CD4-positive, alpha-beta memory T cell (primary cell): Measurements from ENCODE around the gene IFNK. TPM values are rescaled to one million over a fixed set of nuclear protein-coding genes. Genes with fewer than 3 reads are reported as not detected.

Experiments
- CTCF ChIA-PET: fragments of 350-600 bp; sonication (Branson Sonifier 250); formaldehyde crosslinking; loops from one replicate; lab custom pipeline; 2021; ENCODE audit warnings: inconsistent platforms; ENCODE audit not compliant: partially characterized antibody; lab: Charles Lee
- POLR2A ChIA-PET: fragments of 350-600 bp; sonication (Branson Sonifier 250); formaldehyde crosslinking; loops from one replicate; lab custom pipeline; 2021; ENCODE audit not compliant: partially characterized antibody; lab: Charles Lee
- DNase-seq, 5 donors: peaks; one replicate each; pipeline versions ENCODE4 v3.0.0 to v3.0.0-alpha.2; 2020 to 2022; ENCODE audit warnings: mixed read lengths in 1 of 5
- H3K27ac ChIP-seq: one replicate; pipeline ENCODE4 v1.7.0; 2013; ENCODE audit warnings: low read depth, low read length
- H3K27me3 ChIP-seq: 2 replicates; pipeline ENCODE4 v1.7.0; 2013; ENCODE audit warnings: mild to moderate bottlenecking, low read length, moderate library complexity; ENCODE audit not compliant: insufficient read depth
- H3K36me3 ChIP-seq: 2 replicates; pipeline ENCODE4 v1.7.0; 2013; ENCODE audit warnings: mild to moderate bottlenecking, low read length, moderate library complexity; ENCODE audit not compliant: insufficient read depth
- H3K4me1 ChIP-seq: 2 replicates; pipeline ENCODE4 v1.7.0; 2013; ENCODE audit warnings: mild to moderate bottlenecking, low read length, moderate library complexity; ENCODE audit not compliant: insufficient read depth
- H3K4me3 ChIP-seq, 2 donors: one replicate each; pipeline ENCODE4 v1.7.0; 2013; ENCODE audit warnings: low read length in 2 of 2, mild to moderate bottlenecking in 1 of 2
- H3K9me3 ChIP-seq, 2 donors: one replicate each; pipeline ENCODE4 v1.7.0; 2013; ENCODE audit warnings: low read length in 2 of 2, control low read depth in 1 of 2; ENCODE audit not compliant: control insufficient read depth in 1 of 2
- H3K27ac Mint-ChIP-seq, 7 donors: one replicate each; pipeline ENCODE4 v1.8.0; 2020 to 2021; ENCODE audit warnings: mixed read lengths in 7 of 7, mild to moderate bottlenecking in 6 of 7, inconsistent platforms in 3 of 7, moderate library complexity in 3 of 7
- H3K27me3 Mint-ChIP-seq, 2 donors: one replicate each; pipeline ENCODE4 v1.8.0; 2020 to 2021; ENCODE audit warnings: mixed read lengths in 2 of 2
- H3K36me3 Mint-ChIP-seq, 2 donors: one replicate each; pipeline ENCODE4 v1.8.0; 2020 to 2021; ENCODE audit warnings: mixed read lengths in 2 of 2, inconsistent platforms in 1 of 2, mild to moderate bottlenecking in 1 of 2
- H3K4me1 Mint-ChIP-seq, 4 donors: one replicate each; pipeline ENCODE4 v1.8.0; 2020 to 2021; ENCODE audit warnings: mixed read lengths in 4 of 4, mild to moderate bottlenecking in 1 of 4
- H3K4me3 Mint-ChIP-seq, 8 donors: one replicate each; pipeline ENCODE4 v1.8.0; 2020 to 2021; ENCODE audit warnings: mixed read lengths in 8 of 8, mild to moderate bottlenecking in 7 of 8, moderate library complexity in 6 of 8, inconsistent platforms in 3 of 8
- H3K9me3 Mint-ChIP-seq, 8 donors: one replicate each; pipeline ENCODE4 v1.8.0; 2020 to 2021; ENCODE audit warnings: mixed read lengths in 8 of 8, mild to moderate bottlenecking in 5 of 8, inconsistent platforms in 3 of 8, moderate library complexity in 1 of 8
- intact Hi-C: fragments of 100-400 bp; cut with micrococcal nuclease; formaldehyde crosslinking; loops from one replicate; pipeline ENCODE4 v1.15.1; 2023
- polyA plus RNA-seq, 2 donors: library from polyadenylated mRNA; unstranded; fragments of 300-500 nt; fragmentation: Illumina TruSeq; gene quantifications; one replicate each; pipeline ENCODE4 v1.2.3, GENCODE V29; 2021
- total RNA-seq, 2 experiments: library from RNA; stranded (reverse); gene quantifications; one replicate each; pipeline ENCODE4 v1.2.3, GENCODE V29; 2021

The IFNK gene
- total RNA-seq (not detected), polyA plus RNA-seq (not detected)

- Mint-ChIP-seq H3K4me3 (no peak within 1 kb of the TSS), H3K9me3 (no peaks in the 10 kb centered on the region), H3K4me1 (peaks cover 3 to 7% (median 4%) of the 10 kb centered on the region in 4 donors), H3K27ac (no peak within 1 kb of the TSS), H3K36me3 (no peaks in the 10 kb centered on the region), H3K27me3 (peaks cover 0 to 4% of the 10 kb centered on the region in 2 donors)
- DNase-seq = no peak
- Histone ChIP-seq H3K4me1 (peaks cover 3% of the 10 kb centered on the region), H3K27ac (no peak within 1 kb of the TSS), H3K9me3 (no peaks in the 10 kb centered on the region), H3K4me3 (no peak within 1 kb of the TSS), H3K27me3 (peaks cover 5% of the 10 kb centered on the region), H3K36me3 (no peaks in the 10 kb centered on the region)
- POLR2A ChIA-PET = no interaction called here
- intact Hi-C loops = no loop called here
- CTCF ChIA-PET = interaction anchor here (1.2 to 1.9 kb wide), 2 partner anchors 10 to 191 kb away, joined by 3 to 6 read pairs; no protein-coding TSS in a partner anchor
Observed at GRCh38 chr9:27524236-27524635, at the start of gene IFNK. TSS of gene IFNK (plus strand) at chr9:27524290. CDS start at chr9:27524337, 47 bp downstream.

- H3K27ac Mint-ChIP-seq = no peak overlapping the region
- H3K27me3 Mint-ChIP-seq = no peaks in the 10 kb centered on the region
- no peak for DNase-seq
- peaks cover 2 to 33% of the 10 kb centered on the region in 2 donors for H3K36me3 Mint-ChIP-seq
- POLR2A ChIA-PET = no interaction called here
- H3K4me3 Mint-ChIP-seq = no peak overlapping the region
- Histone ChIP-seq H3K4me1 (no peaks in the 10 kb centered on the region), H3K4me3 (no peak overlapping the region), H3K36me3 (no peaks in the 10 kb centered on the region), H3K27ac (no peak overlapping the region), H3K9me3 (no peaks in the 10 kb centered on the region), H3K27me3 (no peaks in the 10 kb centered on the region)
- intact Hi-C loops = no loop called here
- H3K9me3 Mint-ChIP-seq = peaks cover 0 to 18% (median 14%) of the 10 kb centered on the region in 8 donors
- no peaks in the 10 kb centered on the region for H3K4me1 Mint-ChIP-seq
- CTCF ChIA-PET = interaction anchor here (0.5 to 1.6 kb wide), 2 partner anchors 12 to 109 kb away, joined by 3 to 4 read pairs; no protein-coding TSS in a partner anchor
Observed at GRCh38 chr9:27474305-27474704, 49.8 kb upstream of the IFNK start.

- ChIA-PET CTCF (interaction anchor here (1.6 kb wide), 1 partner anchor 13 kb away, joined by 3 read pairs; no protein-coding TSS in a partner anchor), POLR2A (no interaction called here)
- Mint-ChIP-seq H3K9me3 (peaks cover 0 to 23% (median 16%) of the 10 kb centered on the region in 8 donors), H3K36me3 (peaks cover 2 to 33% of the 10 kb centered on the region in 2 donors), H3K27ac (no peak overlapping the region), H3K27me3 (no peaks in the 10 kb centered on the region), H3K4me1 (no peaks in the 10 kb centered on the region), H3K4me3 (no peak overlapping the region)
- Histone ChIP-seq H3K27me3 (no peaks in the 10 kb centered on the region), H3K4me1 (no peaks in the 10 kb centered on the region), H3K4me3 (no peak overlapping the region), H3K9me3 (no peaks in the 10 kb centered on the region), H3K36me3 (no peaks in the 10 kb centered on the region), H3K27ac (no peak overlapping the region)
- intact Hi-C loops = no loop called here
- no peak for DNase-seq
Observed at GRCh38 chr9:27475057-27475595, 49.0 kb upstream of the IFNK start.

- Mint-ChIP-seq H3K27ac (no peak overlapping the region), H3K9me3 (peaks cover 2 to 23% (median 16%) of the 10 kb centered on the region in 8 donors), H3K27me3 (no peaks in the 10 kb centered on the region), H3K4me1 (no peaks in the 10 kb centered on the region), H3K4me3 (no peak overlapping the region), H3K36me3 (peaks cover 2 to 24% of the 10 kb centered on the region in 2 donors)
- Histone ChIP-seq H3K4me1 (no peaks in the 10 kb centered on the region), H3K27ac (no peak overlapping the region), H3K4me3 (no peak overlapping the region), H3K36me3 (no peaks in the 10 kb centered on the region), H3K27me3 (no peaks in the 10 kb centered on the region), H3K9me3 (no peaks in the 10 kb centered on the region)
- ChIA-PET CTCF (no interaction called here), POLR2A (no interaction called here)
- intact Hi-C loops = no loop called here
- DNase-seq = no peak
Observed at GRCh38 chr9:27476870-27477515, 47.1 kb upstream of the IFNK start.

GRCh38 chr9:27478322-27478721 is 45.8 kb upstream of the IFNK start:
- Histone ChIP-seq H3K9me3 (no peaks in the 10 kb centered on the region), H3K27ac (no peak overlapping the region), H3K36me3 (no peaks in the 10 kb centered on the region), H3K4me3 (no peak overlapping the region), H3K27me3 (no peaks in the 10 kb centered on the region), H3K4me1 (no peaks in the 10 kb centered on the region)
- DNase-seq = no peak
- peaks cover 3 to 24% of the 10 kb centered on the region in 2 donors for H3K36me3 Mint-ChIP-seq
- no peak overlapping the region for H3K27ac Mint-ChIP-seq
- CTCF ChIA-PET = no interaction called here
- H3K4me3 Mint-ChIP-seq = no peak overlapping the region
- H3K9me3 Mint-ChIP-seq = peaks cover 2 to 23% (median 16%) of the 10 kb centered on the region in 8 donors
- H3K27me3 Mint-ChIP-seq = no peaks in the 10 kb centered on the region
- no peaks in the 10 kb centered on the region for H3K4me1 Mint-ChIP-seq
- POLR2A ChIA-PET = no interaction called here
- intact Hi-C loops = no loop called here

- ChIA-PET CTCF (no interaction called here), POLR2A (no interaction called here)
- Histone ChIP-seq H3K4me1 (peaks cover 3% of the 10 kb centered on the region), H3K9me3 (no peaks in the 10 kb centered on the region), H3K4me3 (no peak overlapping the region), H3K36me3 (no peaks in the 10 kb centered on the region), H3K27ac (no peak overlapping the region), H3K27me3 (no peaks in the 10 kb centered on the region)
- intact Hi-C loops = no loop called here
- no peak overlapping the region for H3K27ac Mint-ChIP-seq
- H3K4me3 Mint-ChIP-seq = no peak overlapping the region
- H3K9me3 Mint-ChIP-seq = peaks cover 2 to 21% (median 15%) of the 10 kb centered on the region in 8 donors
- H3K36me3 Mint-ChIP-seq = peaks cover 3 to 9% of the 10 kb centered on the region in 2 donors
- peaks cover 8 to 22% (median 14%) of the 10 kb centered on the region in 4 donors for H3K4me1 Mint-ChIP-seq
- no peak for DNase-seq
- H3K27me3 Mint-ChIP-seq = no peaks in the 10 kb centered on the region
Observed at GRCh38 chr9:27482709-27483108, 41.4 kb upstream of the IFNK start.

- intact Hi-C loops = no loop called here
- CTCF ChIA-PET = no interaction called here
- H3K4me1 ChIP-seq = peaks cover 3% of the 10 kb centered on the region
- H3K4me3 ChIP-seq = no peak overlapping the region
- no peak overlapping the region for H3K4me3 Mint-ChIP-seq
- H3K36me3 Mint-ChIP-seq = peaks cover 1 to 3% of the 10 kb centered on the region in 2 donors
- H3K9me3 Mint-ChIP-seq = peaks cover 2 to 13% (median 10%) of the 10 kb centered on the region in 8 donors
- no peaks in the 10 kb centered on the region for H3K9me3 ChIP-seq
- H3K27me3 Mint-ChIP-seq = no peaks in the 10 kb centered on the region
- DNase-seq = no peak
- H3K27ac ChIP-seq = no peak overlapping the region
- no peak overlapping the region for H3K27ac Mint-ChIP-seq
- no peaks in the 10 kb centered on the region for H3K27me3 ChIP-seq
- POLR2A ChIA-PET = no interaction called here
- H3K4me1 Mint-ChIP-seq = peaks cover 8 to 22% (median 14%) of the 10 kb centered on the region in 4 donors
- no peaks in the 10 kb centered on the region for H3K36me3 ChIP-seq
Observed at GRCh38 chr9:27483576-27483975, 40.5 kb upstream of the IFNK start.
